Keratinocyte (primary cell): ENCODE data around the gene MEOX1. TPM values are rescaled to one million over a fixed set of nuclear protein-coding genes. Genes with fewer than 3 reads are reported as not detected.

Experiments
- DNase-seq: peaks from one replicate; pipeline ENCODE4 v3.0.0-alpha.2; 2011; ENCODE audit warnings: low read depth, missing footprints, low spot score
- FAIRE-seq: peaks from 2 replicates; lab custom pipeline; 2011; peaks lifted over from hg19 to GRCh38; lab: Jason Lieb, UNC
- H2AFZ ChIP-seq: 2 replicates; pipeline ENCODE4 v1.6.0; 2012; ENCODE audit warnings: low read length, control low read depth, inconsistent platforms; ENCODE audit not compliant: control insufficient read depth
- H3K27ac ChIP-seq: 2 replicates; pipeline ENCODE4 v1.5.1; 2011; ENCODE audit warnings: low read length; ENCODE audit not compliant: control insufficient read depth, insufficient read depth
- H3K27me3 ChIP-seq: 3 replicates; pipeline ENCODE4 v1.6.0; 2011; ENCODE audit warnings: low read length; ENCODE audit not compliant: control insufficient read depth, insufficient read depth; ENCODE audit errors: extremely low read depth
- H3K36me3 ChIP-seq, 2 experiments: 2 replicates in 1 of 2; 3 replicates in 1 of 2; pipeline ENCODE4 v1.5.1; 2011; ENCODE audit warnings: low read length in 2 of 2, mild to moderate bottlenecking in 1 of 2; ENCODE audit not compliant: control insufficient read depth in 2 of 2, insufficient read depth in 2 of 2; ENCODE audit errors: extremely low read depth in 1 of 2
- H3K4me1 ChIP-seq: 3 replicates; pipeline ENCODE4 v1.5.1; 2011; ENCODE audit warnings: low read length; ENCODE audit not compliant: control insufficient read depth, insufficient read depth; ENCODE audit errors: extremely low read depth
- H3K4me2 ChIP-seq: 3 replicates; pipeline ENCODE4 v1.6.0; 2011; ENCODE audit warnings: low read depth, low read length; ENCODE audit not compliant: control insufficient read depth, insufficient read depth; ENCODE audit errors: extremely low read depth
- H3K4me3 ChIP-seq, 3 experiments: fragments of 200-600 bp in 1 of 3; sonication (generic) in 1 of 3; 2 replicates in 2 of 3; 3 replicates in 1 of 3; pipeline ENCODE4 v1.5.1; 2011 to 2016; ENCODE audit warnings: low read length in 3 of 3, mild to moderate bottlenecking in 3 of 3, control low read depth in 2 of 3, inconsistent platforms in 1 of 3, low read depth in 1 of 3, mixed read lengths in 1 of 3, mixed run types in 1 of 3, moderate library complexity in 1 of 3; ENCODE audit not compliant: control insufficient read depth in 2 of 3, insufficient read depth in 2 of 3; ENCODE audit errors: extremely low read depth in 1 of 3
- H3K79me2 ChIP-seq: 2 replicates; pipeline ENCODE4 v1.6.0; 2012; ENCODE audit warnings: low read length; ENCODE audit not compliant: control insufficient read depth, insufficient read depth
- H3K9ac ChIP-seq: 3 replicates; pipeline ENCODE4 v1.6.0; 2011; ENCODE audit warnings: low read length; ENCODE audit not compliant: control insufficient read depth, insufficient read depth; ENCODE audit errors: extremely low read depth
- H3K9me1 ChIP-seq: 3 replicates; pipeline ENCODE4 v1.6.0; 2011; ENCODE audit warnings: low read length; ENCODE audit not compliant: control insufficient read depth, insufficient read depth; ENCODE audit errors: extremely low read depth
- H3K9me3 ChIP-seq: 2 replicates; pipeline ENCODE4 v1.5.1; 2012; ENCODE audit warnings: low read depth, low read length; ENCODE audit not compliant: control insufficient read depth
- H4K20me1 ChIP-seq: 3 replicates; pipeline ENCODE4 v1.6.0; 2011; ENCODE audit warnings: low read length; ENCODE audit not compliant: control insufficient read depth, insufficient read depth; ENCODE audit errors: extremely low read depth
- EZH2 ChIP-seq: IDR thresholded peaks from one replicate; pipeline ENCODE4 v1.6.1; 2012; ENCODE audit warnings: inconsistent platforms, mild to moderate bottlenecking, low read length, moderate library complexity
- dilution Hi-C: fragments of 300-500 bp; cut with MboI; formaldehyde crosslinking; loops from one replicate; pipeline ENCODE4 v1.7.0; 2020; ENCODE audit warnings: low sequenced_read_pairs; ENCODE audit not compliant: extremely low pct_ligation_motif_present
- polyA plus RNA-seq, 5 experiments: library from polyadenylated mRNA; depleted of rRNA in 3 of 5; stranded (reverse) in 3 of 5; stranded (forward) in 1 of 5; unstranded in 1 of 5; fragments of >200 nt; gene quantifications; 1 replicate in 1 of 5; 2 replicates in 3 of 5; 3 replicates in 1 of 5; pipeline versions ENCODE4 v1.2.1 to v1.2.3, GENCODE V29; 2011 to 2012; ENCODE audit warnings: missing spikeins in 2 of 5, low read depth in 1 of 5, low replicate concordance in 1 of 5
- TF ChIP-seq, protein P1 (sequence below), 3 experiments: IDR thresholded peaks in 1 of 3; conservative IDR thresholded peaks in 1 of 3; optimal IDR thresholded peaks in 1 of 3; 2 replicates in 2 of 3; 3 replicates in 1 of 3; pipeline versions ENCODE3 to v1.5.1; 2011; ENCODE audit warnings: low read length in 3 of 3, mild to moderate bottlenecking in 3 of 3, moderate library complexity in 2 of 3, control low read depth in 1 of 3, inconsistent platforms in 1 of 3; ENCODE audit not compliant: insufficient read depth in 2 of 3; ENCODE audit errors: extremely low read depth in 1 of 3

Gene MEOX1
- polyA plus RNA-seq, 1 donor (not counting 4 experiments of a cell fraction or from before 2014, with no cell fraction given): 0.08 TPM

- H3K27me3 ChIP-seq: no peaks in the 10 kb centered on the region
- H3K4me1 ChIP-seq: peaks cover 25% of the 10 kb centered on the region
- no peak overlapping the region for H3K27ac ChIP-seq
- H3K79me2 ChIP-seq: no peaks in the 10 kb centered on the region
- H3K9me3 ChIP-seq: no peaks in the 10 kb centered on the region
- no peak overlapping the region for H3K4me3 ChIP-seq
- no peaks in the 10 kb centered on the region for H3K36me3 ChIP-seq
- dilution Hi-C loops: no loop called here
- H3K9ac ChIP-seq: no peak overlapping the region
- H3K4me2 ChIP-seq: no peak overlapping the region
- no peak overlapping the region for H2AFZ ChIP-seq
- no peaks in the 10 kb centered on the region for H3K9me1 ChIP-seq
- no peak for FAIRE-seq
- DNase-seq: no peak
- no peaks in the 10 kb centered on the region for H4K20me1 ChIP-seq
- TF ChIP-seq EZH2: no peak
- TF ChIP-seq, protein P1, sequence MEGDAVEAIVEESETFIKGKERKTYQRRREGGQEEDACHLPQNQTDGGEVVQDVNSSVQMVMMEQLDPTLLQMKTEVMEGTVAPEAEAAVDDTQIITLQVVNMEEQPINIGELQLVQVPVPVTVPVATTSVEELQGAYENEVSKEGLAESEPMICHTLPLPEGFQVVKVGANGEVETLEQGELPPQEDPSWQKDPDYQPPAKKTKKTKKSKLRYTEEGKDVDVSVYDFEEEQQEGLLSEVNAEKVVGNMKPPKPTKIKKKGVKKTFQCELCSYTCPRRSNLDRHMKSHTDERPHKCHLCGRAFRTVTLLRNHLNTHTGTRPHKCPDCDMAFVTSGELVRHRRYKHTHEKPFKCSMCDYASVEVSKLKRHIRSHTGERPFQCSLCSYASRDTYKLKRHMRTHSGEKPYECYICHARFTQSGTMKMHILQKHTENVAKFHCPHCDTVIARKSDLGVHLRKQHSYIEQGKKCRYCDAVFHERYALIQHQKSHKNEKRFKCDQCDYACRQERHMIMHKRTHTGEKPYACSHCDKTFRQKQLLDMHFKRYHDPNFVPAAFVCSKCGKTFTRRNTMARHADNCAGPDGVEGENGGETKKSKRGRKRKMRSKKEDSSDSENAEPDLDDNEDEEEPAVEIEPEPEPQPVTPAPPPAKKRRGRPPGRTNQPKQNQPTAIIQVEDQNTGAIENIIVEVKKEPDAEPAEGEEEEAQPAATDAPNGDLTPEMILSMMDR (optimal IDR thresholded peaks at IDR 0.05 in 1 of 3, IDR thresholded peaks at IDR 0.05 in 1 of 3, conservative IDR thresholded peaks at IDR 0.05 in 1 of 3; ENCODE audit: extremely low read depth in 1 of 3, insufficient read depth in 2 of 3, low read length in 3 of 3): no peak
Measured at GRCh38 chr17:43667506-43667905, 5.8 kb upstream of the MEOX1 start.

DNA sequence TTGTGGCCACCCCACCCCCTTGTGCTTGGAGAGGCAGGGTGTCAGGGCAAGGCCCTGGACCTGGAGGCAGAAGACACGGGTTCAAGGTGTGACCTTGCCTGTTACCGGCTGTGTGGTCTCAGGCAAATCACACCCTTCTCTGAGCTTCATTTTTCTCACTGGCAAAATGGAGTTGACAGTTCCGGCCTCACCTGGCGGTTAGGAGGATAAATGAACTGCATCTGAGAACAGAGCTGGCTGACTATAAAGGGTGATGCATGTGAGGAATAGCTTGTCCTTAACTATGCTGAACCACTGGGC, 4.2 kb upstream of the MEOX1 start:
- no peak overlapping the region for H3K4me3 ChIP-seq
- FAIRE-seq: peak; percentile 62

More for the DNA sequence above, 4.2 kb upstream of the MEOX1 start:
- Histone ChIP-seq H3K4me2 (peak overlapping the region; percentile 27), H3K79me2 (no peaks in the 10 kb centered on the region), H4K20me1 (no peaks in the 10 kb centered on the region), H3K9ac (peak overlapping the region; percentile 2), H3K36me3 (no peaks in the 10 kb centered on the region), H3K4me1 (peaks cover 33% of the 10 kb centered on the region), H3K9me1 (no peaks in the 10 kb centered on the region), H3K27ac (peak overlapping the region; percentile 40), H3K27me3 (no peaks in the 10 kb centered on the region), H2AFZ (peak overlapping the region; percentile 81), H3K9me3 (no peaks in the 10 kb centered on the region)
- dilution Hi-C loops: no loop called here
- no peak for TF ChIP-seq EZH2
- TF ChIP-seq, protein P1 (optimal IDR thresholded peaks at IDR 0.05 in 1 of 3, IDR thresholded peaks at IDR 0.05 in 1 of 3, conservative IDR thresholded peaks at IDR 0.05 in 1 of 3; ENCODE audit: extremely low read depth in 1 of 3, insufficient read depth in 2 of 3, low read length in 3 of 3): no peak
- no peak for DNase-seq
